ENCODE data around the gene CDH4.

The CDH4 gene

GRCh38 chr20:61394088-61394799 is 142.2 kb downstream of the CDH4 start:
- H3K4me1 ChIP-seq (ENCODE audit: control insufficient read depth in 2 of 2, insufficient read depth in 1 of 2, low read depth in 1 of 2, low read length in 2 of 2), result peaks cover 11 to 13% of the 10 kb centered on the region in 2 donors
- no peak overlapping the region for H3K23ac ChIP-seq (ENCODE audit: low read depth, low read length, poor library complexity)
- no CpG with 5 or more reads among the region's 14 CpGs for WGBS, 2 donors (ENCODE audit: extremely low coverage in 2 of 2, insufficient read length in 2 of 2, insufficient replicate concordance in 1 of 2)

GRCh38 chr20:61396262-61396848 is 144.3 kb downstream of the CDH4 start:
- Histone ChIP-seq H2BK15ac (ENCODE audit: low read length) (peak overlapping the region; percentile 31), H3K18ac (ENCODE audit: low read length) (peak overlapping the region; percentile 65), H3K27me3 (ENCODE audit: control insufficient read depth in 3 of 3, insufficient read depth in 3 of 3, low read depth in 1 of 3, low read length in 3 of 3) (no peaks in the 10 kb centered on the region), H3K9me3 (replicated peaks in 1 of 2; ENCODE audit: control insufficient read depth in 2 of 2, insufficient read depth in 1 of 2, low read depth in 1 of 2, low read length in 2 of 2) (peaks cover 5 to 10% of the 10 kb centered on the region in 2 donors), H3K27ac (replicated peaks; ENCODE audit: low read length) (no peak overlapping the region), H2AK5ac (ENCODE audit: low read depth, low read length) (peak overlapping the region; percentile 87), H3K14ac (ENCODE audit: low read length) (no peak overlapping the region), H3K4ac (ENCODE audit: low read length) (no peak overlapping the region), H3K4me3 (ENCODE audit: low read length in 2 of 2) (no peak overlapping the region), H3K23ac (ENCODE audit: low read depth, low read length, poor library complexity) (peak overlapping the region; percentile 27), H3K36me3 (replicated peaks in 1 of 2; ENCODE audit: control insufficient read depth in 2 of 2, insufficient read depth in 2 of 2, low read length in 2 of 2) (no peaks in the 10 kb centered on the region), H3K9ac (ENCODE audit: low read depth, low read length, poor library complexity) (no peak overlapping the region), H2BK5ac (ENCODE audit: low read length) (peak overlapping the region; percentile 71), H2BK120ac (ENCODE audit: low read depth, low read length) (no peak overlapping the region), H4K8ac (ENCODE audit: low read depth, low read length) (no peak overlapping the region), H3K79me1 (ENCODE audit: low read depth, low read length) (peaks cover 4% of the 10 kb centered on the region), H4K91ac (ENCODE audit: low read depth, low read length, poor library complexity) (no peak overlapping the region), H3K4me2 (ENCODE audit: insufficient read depth, low read length, poor library complexity, severe bottlenecking) (no peak overlapping the region), H3K4me1 (ENCODE audit: control insufficient read depth in 2 of 2, insufficient read depth in 1 of 2, low read depth in 1 of 2, low read length in 2 of 2) (peaks cover 9 to 11% of the 10 kb centered on the region in 2 donors), H2BK12ac (ENCODE audit: low read length) (no peak overlapping the region), H2AFZ (ENCODE audit: low read length) (no peak overlapping the region)
- DNase-seq (ENCODE audit: low spot score), result no peak
- no CpG with 5 or more reads among the region's 19 CpGs for WGBS, 2 donors (ENCODE audit: extremely low coverage in 2 of 2, insufficient read length in 2 of 2, insufficient replicate concordance in 1 of 2)

More at GRCh38 chr20:61394088-61394799, 142.2 kb downstream of the CDH4 start:
- no peak for DNase-seq (ENCODE audit: low spot score)
- Histone ChIP-seq H3K4me3 (ENCODE audit: low read length in 2 of 2) (no peak overlapping the region), H3K4ac (ENCODE audit: low read length) (no peak overlapping the region), H4K91ac (ENCODE audit: low read depth, low read length, poor library complexity) (no peak overlapping the region), H3K27ac (replicated peaks; ENCODE audit: low read length) (no peak overlapping the region), H3K9ac (ENCODE audit: low read depth, low read length, poor library complexity) (no peak overlapping the region), H2BK5ac (ENCODE audit: low read length) (no peak overlapping the region), H3K18ac (ENCODE audit: low read length) (peak overlapping the region; percentile 76), H4K8ac (ENCODE audit: low read depth, low read length) (no peak overlapping the region), H2AK5ac (ENCODE audit: low read depth, low read length) (peak overlapping the region; percentile 95), H3K14ac (ENCODE audit: low read length) (no peak overlapping the region), H3K9me3 (replicated peaks in 1 of 2; ENCODE audit: control insufficient read depth in 2 of 2, insufficient read depth in 1 of 2, low read depth in 1 of 2, low read length in 2 of 2) (peaks cover 5 to 24% of the 10 kb centered on the region in 2 donors), H2BK120ac (ENCODE audit: low read depth, low read length) (no peak overlapping the region), H3K27me3 (ENCODE audit: control insufficient read depth in 3 of 3, insufficient read depth in 3 of 3, low read depth in 1 of 3, low read length in 3 of 3) (no peaks in the 10 kb centered on the region), H2AFZ (ENCODE audit: low read length) (no peak overlapping the region), H3K36me3 (replicated peaks in 1 of 2; ENCODE audit: control insufficient read depth in 2 of 2, insufficient read depth in 2 of 2, low read length in 2 of 2) (no peaks in the 10 kb centered on the region), H2BK15ac (ENCODE audit: low read length) (no peak overlapping the region), H3K4me2 (ENCODE audit: insufficient read depth, low read length, poor library complexity, severe bottlenecking) (no peak overlapping the region), H3K79me1 (ENCODE audit: low read depth, low read length) (peaks cover 4% of the 10 kb centered on the region), H2BK12ac (ENCODE audit: low read length) (no peak overlapping the region)

GRCh38 chr20:61397146-61397545 is 145.1 kb downstream of the CDH4 start:
- H2BK120ac ChIP-seq (ENCODE audit: low read depth, low read length), result no peak overlapping the region
- H3K27ac ChIP-seq (replicated peaks; ENCODE audit: low read length), result no peak overlapping the region
- no peak overlapping the region for H3K9ac ChIP-seq (ENCODE audit: low read depth, low read length, poor library complexity)
- no peaks in the 10 kb centered on the region for H3K27me3 ChIP-seq (ENCODE audit: control insufficient read depth in 3 of 3, insufficient read depth in 3 of 3, low read depth in 1 of 3, low read length in 3 of 3)
- no peak overlapping the region for H3K18ac ChIP-seq (ENCODE audit: low read length)
- H3K4me1 ChIP-seq (ENCODE audit: control insufficient read depth in 2 of 2, insufficient read depth in 1 of 2, low read depth in 1 of 2, low read length in 2 of 2), result peaks cover under 1 to 3% of the 10 kb centered on the region in 2 donors
- H3K4me3 ChIP-seq (ENCODE audit: low read length in 2 of 2), result no peak overlapping the region
- no CpG with 5 or more reads among the region's 13 CpGs for WGBS, 2 donors (ENCODE audit: extremely low coverage in 2 of 2, insufficient read length in 2 of 2, insufficient replicate concordance in 1 of 2)
- no peak overlapping the region for H4K8ac ChIP-seq (ENCODE audit: low read depth, low read length)
- no peak overlapping the region for H3K4me2 ChIP-seq (ENCODE audit: insufficient read depth, low read length, poor library complexity, severe bottlenecking)
- H3K23ac ChIP-seq (ENCODE audit: low read depth, low read length, poor library complexity), result no peak overlapping the region
- H2AK5ac ChIP-seq (ENCODE audit: low read depth, low read length), result no peak overlapping the region
- no peak overlapping the region for H2BK5ac ChIP-seq (ENCODE audit: low read length)
- H2BK15ac ChIP-seq (ENCODE audit: low read length), result no peak overlapping the region
- no peak for DNase-seq (ENCODE audit: low spot score)
- no peaks in the 10 kb centered on the region for H3K36me3 ChIP-seq (replicated peaks in 1 of 2; ENCODE audit: control insufficient read depth in 2 of 2, insufficient read depth in 2 of 2, low read length in 2 of 2)
- no peak overlapping the region for H2AFZ ChIP-seq (ENCODE audit: low read length)
- H3K79me1 ChIP-seq (ENCODE audit: low read depth, low read length), result peaks cover 4% of the 10 kb centered on the region
- no peak overlapping the region for H3K4ac ChIP-seq (ENCODE audit: low read length)
- H2BK12ac ChIP-seq (ENCODE audit: low read length), result no peak overlapping the region
- H3K9me3 ChIP-seq (replicated peaks in 1 of 2; ENCODE audit: control insufficient read depth in 2 of 2, insufficient read depth in 1 of 2, low read depth in 1 of 2, low read length in 2 of 2), result peaks cover 5 to 10% of the 10 kb centered on the region in 2 donors
- no peak overlapping the region for H4K91ac ChIP-seq (ENCODE audit: low read depth, low read length, poor library complexity)
- no peak overlapping the region for H3K14ac ChIP-seq (ENCODE audit: low read length)

GRCh38 chr20:61397790-61398189 is 145.7 kb downstream of the CDH4 start:
- Histone ChIP-seq H3K27me3 (ENCODE audit: control insufficient read depth in 3 of 3, insufficient read depth in 3 of 3, low read depth in 1 of 3, low read length in 3 of 3) (no peaks in the 10 kb centered on the region), H3K27ac (replicated peaks; ENCODE audit: low read length) (no peak overlapping the region), H2BK120ac (ENCODE audit: low read depth, low read length) (no peak overlapping the region), H3K4me1 (ENCODE audit: control insufficient read depth in 2 of 2, insufficient read depth in 1 of 2, low read depth in 1 of 2, low read length in 2 of 2) (peaks cover 0 to under 1% of the 10 kb centered on the region in 2 donors), H4K8ac (ENCODE audit: low read depth, low read length) (no peak overlapping the region), H2BK15ac (ENCODE audit: low read length) (no peak overlapping the region), H3K4me3 (ENCODE audit: low read length in 2 of 2) (no peak overlapping the region), H3K18ac (ENCODE audit: low read length) (no peak overlapping the region), H3K36me3 (replicated peaks in 1 of 2; ENCODE audit: control insufficient read depth in 2 of 2, insufficient read depth in 2 of 2, low read length in 2 of 2) (no peaks in the 10 kb centered on the region), H3K4me2 (ENCODE audit: insufficient read depth, low read length, poor library complexity, severe bottlenecking) (no peak overlapping the region), H3K79me1 (ENCODE audit: low read depth, low read length) (peaks cover 3% of the 10 kb centered on the region), H3K9me3 (replicated peaks in 1 of 2; ENCODE audit: control insufficient read depth in 2 of 2, insufficient read depth in 1 of 2, low read depth in 1 of 2, low read length in 2 of 2) (peaks cover 5 to 10% of the 10 kb centered on the region in 2 donors), H3K14ac (ENCODE audit: low read length) (no peak overlapping the region), H3K9ac (ENCODE audit: low read depth, low read length, poor library complexity) (no peak overlapping the region), H4K91ac (ENCODE audit: low read depth, low read length, poor library complexity) (no peak overlapping the region), H2AFZ (ENCODE audit: low read length) (no peak overlapping the region), H2BK12ac (ENCODE audit: low read length) (no peak overlapping the region), H3K23ac (ENCODE audit: low read depth, low read length, poor library complexity) (no peak overlapping the region), H2AK5ac (ENCODE audit: low read depth, low read length) (no peak overlapping the region), H3K4ac (ENCODE audit: low read length) (no peak overlapping the region), H2BK5ac (ENCODE audit: low read length) (no peak overlapping the region)
- DNase-seq (ENCODE audit: low spot score), result no peak
- no CpG with 5 or more reads among the region's 12 CpGs for whole genome bisulfite sequencing, 2 donors (ENCODE audit: extremely low coverage in 2 of 2, insufficient read length in 2 of 2, insufficient replicate concordance in 1 of 2)
